ENCODE results near the gene PUSL1. TPM values are rescaled to one million over a fixed set of nuclear protein-coding genes. Genes with fewer than 3 reads are reported as not detected.

Gene PUSL1
- total RNA-seq, 2 donors from 2014 or later = 14.5 to 24.8 TPM

- H3K4me3 ChIP-seq = peak overlapping the region; percentile 95 to 96
- DNase-seq (ENCODE audit: low spot score) = no peak
- H3K9me3 ChIP-seq = no peaks in the 10 kb centered on the region
- H3K27ac ChIP-seq = peak overlapping the region; percentile 84 to 89
- no peaks in the 10 kb centered on the region for H3K36me3 ChIP-seq
- no peaks in the 10 kb centered on the region for H3K27me3 ChIP-seq
- H3K4me1 ChIP-seq = peaks cover 0 to 47% of the 10 kb centered on the region in 2 donors
- TF ChIP-seq CTCF (IDR thresholded peaks at IDR 0.05) = no peak
Measured at GRCh38 chr1:1274299-1274930, 34.0 kb upstream of the PUSL1 start.

- no peak for TF ChIP-seq CTCF (IDR thresholded peaks at IDR 0.05)
- Histone ChIP-seq H3K4me1 (peaks cover 0 to 41% of the 10 kb centered on the region in 2 donors), H3K27me3 (no peaks in the 10 kb centered on the region), H3K4me3 (peak overlapping the region in 1 of 2 donors; percentile 95), H3K9me3 (no peaks in the 10 kb centered on the region), H3K36me3 (no peaks in the 10 kb centered on the region), H3K27ac (peak overlapping the region in 1 of 2 donors; percentile 89)
- no peak for DNase-seq (ENCODE audit: low spot score)
Measured at GRCh38 chr1:1274931-1275431, 33.4 kb upstream of the PUSL1 start.

- H3K9me3 ChIP-seq = no peaks in the 10 kb centered on the region
- H3K4me3 ChIP-seq = no peak overlapping the region
- no peaks in the 10 kb centered on the region for H3K27me3 ChIP-seq
- H3K36me3 ChIP-seq = no peaks in the 10 kb centered on the region
- no peak for DNase-seq (ENCODE audit: low spot score)
- peaks cover 0 to 32% of the 10 kb centered on the region in 2 donors for H3K4me1 ChIP-seq
- no peak overlapping the region for H3K27ac ChIP-seq
- no peak for TF ChIP-seq CTCF (IDR thresholded peaks at IDR 0.05)
Measured at GRCh38 chr1:1275836-1276235, 32.6 kb upstream of the PUSL1 start.

GRCh38 chr1:1278620-1279019 lies 29.8 kb upstream of the PUSL1 start:
- TF ChIP-seq CTCF (IDR thresholded peaks at IDR 0.05) = no peak
- no peak overlapping the region for H3K27ac ChIP-seq
- no peaks in the 10 kb centered on the region for H3K27me3 ChIP-seq
- H3K9me3 ChIP-seq = no peaks in the 10 kb centered on the region
- no peak for DNase-seq (ENCODE audit: low spot score)
- peaks cover 0 to 18% of the 10 kb centered on the region in 2 donors for H3K4me1 ChIP-seq
- H3K4me3 ChIP-seq = no peak overlapping the region
- H3K36me3 ChIP-seq = no peaks in the 10 kb centered on the region

DNA sequence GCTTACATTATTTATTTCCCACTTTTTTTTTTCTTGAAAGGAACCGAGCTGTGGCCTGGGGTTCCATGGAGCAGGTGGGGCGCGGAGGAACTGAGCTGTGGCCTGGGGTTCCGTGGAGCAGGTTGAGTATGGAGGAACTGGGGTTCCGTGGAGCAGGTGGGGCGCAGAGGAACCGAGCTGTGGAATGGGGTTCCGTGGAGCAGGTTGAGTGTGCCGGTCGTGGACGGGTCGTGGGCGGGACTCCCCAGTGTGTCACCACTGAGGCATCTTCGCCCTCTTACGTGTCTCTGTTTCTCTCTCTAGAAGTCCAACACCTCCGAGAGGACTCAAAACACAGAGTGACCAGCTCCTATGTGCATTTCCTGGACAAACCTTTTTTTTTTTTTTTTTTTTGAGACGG lies 29.4 kb upstream of the PUSL1 start:
- DNase-seq (ENCODE audit: low spot score) = no peak
- H3K4me3 ChIP-seq = no peak overlapping the region
- no peak for TF ChIP-seq CTCF (IDR thresholded peaks at IDR 0.05)
- H3K9me3 ChIP-seq = no peaks in the 10 kb centered on the region
- H3K4me1 ChIP-seq = peaks cover 0 to 18% of the 10 kb centered on the region in 2 donors
- no peak overlapping the region for H3K27ac ChIP-seq
- H3K36me3 ChIP-seq = no peaks in the 10 kb centered on the region
- H3K27me3 ChIP-seq = no peaks in the 10 kb centered on the region

Data from right atrium auricular region (tissue), 2 donors.